GM12865 (cell line): Measurements from ENCODE around the gene NAA15.
"Not testable (repeated sequence)": the region's sequence is repeated elsewhere in the genome, so short reads cannot be mapped to it uniquely, and the experiment has no call there.

Source experiments
- DNase-seq: peaks from one replicate; pipeline ENCODE4 v3.0.0; 2010; ENCODE audit warnings: low read depth
- H3K4me3 ChIP-seq: 2 replicates; pipeline ENCODE4 v1.5.1; 2011; ENCODE audit warnings: mild to moderate bottlenecking, low read depth, low read length, control low read depth
- CTCF ChIP-seq: IDR thresholded peaks from 2 replicates; pipeline ENCODE4 v1.5.1; 2011; ENCODE audit warnings: low read length, control low read depth, low read depth, inconsistent platforms; ENCODE audit not compliant: insufficient read depth; ENCODE audit errors: missing control alignments

Gene NAA15

GRCh38 chr4:139301113-139301820 is at the start of gene NAA15:
NAA15 (plus strand) TSS chr4:139301505; CDS start chr4:139301778, 273 bp downstream.
- TF ChIP-seq CTCF = no peak
- DNase-seq = peak; percentile 98
- peak within 1 kb of the TSS; percentile 80 for H3K4me3 ChIP-seq

DNA sequence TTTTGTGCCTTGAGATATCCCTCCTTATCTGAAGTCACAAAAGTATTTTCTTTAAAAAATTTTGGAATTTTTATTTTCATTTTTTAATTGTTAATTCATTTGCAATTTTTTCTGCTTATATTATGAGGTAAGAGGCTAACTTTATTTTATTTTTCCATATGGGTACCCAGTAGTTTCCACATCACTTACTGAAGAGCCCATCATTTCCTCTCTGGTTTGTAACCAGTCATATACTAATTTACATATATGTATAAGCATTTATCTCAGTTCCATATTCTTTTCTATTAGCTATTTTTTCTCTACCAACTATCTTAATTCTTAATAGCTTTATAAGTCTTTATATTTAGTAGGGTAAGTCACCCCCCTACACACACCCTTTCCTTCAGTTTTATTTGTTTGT is 48.3 kb upstream of the NAA15 start:
- H3K4me3 ChIP-seq = no peak overlapping the region
- TF ChIP-seq CTCF = no peak
- DNase-seq = no peak

- no peak for TF ChIP-seq CTCF
- H3K4me3 ChIP-seq = no peak overlapping the region
- no peak for DNase-seq
Measured at GRCh38 chr4:139253713-139254112, 47.6 kb upstream of the NAA15 start.

DNA sequence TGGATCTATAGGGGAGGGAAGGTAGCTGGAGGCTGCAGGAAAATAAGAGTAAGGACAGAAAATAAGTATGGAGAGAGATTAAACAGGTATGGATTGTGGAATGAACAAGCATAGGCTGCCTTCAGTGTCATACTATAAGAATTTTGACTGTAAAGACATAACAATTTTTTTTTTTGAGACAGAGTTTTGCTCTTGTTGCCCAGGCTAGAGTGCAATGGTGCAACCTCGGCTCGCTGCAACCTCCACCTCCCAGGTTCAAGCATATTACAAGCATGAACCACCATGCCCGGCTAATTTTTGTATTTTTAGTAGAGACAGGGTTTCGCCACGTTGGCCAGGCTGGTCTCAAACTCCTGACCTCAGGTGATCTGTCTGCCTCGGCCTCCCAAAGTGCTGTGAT is 45.7 kb upstream of the NAA15 start:
- not testable (repeated sequence) for DNase-seq, H3K4me3 ChIP-seq

GRCh38 chr4:139256349-139256748 is 45.0 kb upstream of the NAA15 start:
- no peak for TF ChIP-seq CTCF
- H3K4me3 ChIP-seq = no peak overlapping the region
- no peak for DNase-seq

GRCh38 chr4:139265654-139266053 is 35.7 kb upstream of the NAA15 start:
- TF ChIP-seq CTCF = no peak
- DNase-seq = no peak
- no peak overlapping the region for H3K4me3 ChIP-seq

GRCh38 chr4:139266208-139266582 is 35.1 kb upstream of the NAA15 start:
- TF ChIP-seq CTCF = no peak
- no peak overlapping the region for H3K4me3 ChIP-seq
- no peak for DNase-seq
